PC-3 (cell line): ENCODE data around the gene ISCA2.

Source experiments
- EZH2phosphoT487 ChIP-seq: fragments of 300-600 bp; sonication (generic); IDR thresholded peaks from 2 replicates; pipeline ENCODE4 v1.6.1; 2018; ENCODE audit warnings: mild to moderate bottlenecking, antibody characterized with exemption, low read length, borderline replicate concordance
- TF ChIP-seq, protein P1 (sequence below): fragments of 300-600 bp; sonication (generic); conservative IDR thresholded peaks from 2 replicates; pipeline ENCODE4 v1.5.1; 2017; ENCODE audit warnings: antibody characterized with exemption, low read depth, mild to moderate bottlenecking, low read length

- TF ChIP-seq, protein P1, sequence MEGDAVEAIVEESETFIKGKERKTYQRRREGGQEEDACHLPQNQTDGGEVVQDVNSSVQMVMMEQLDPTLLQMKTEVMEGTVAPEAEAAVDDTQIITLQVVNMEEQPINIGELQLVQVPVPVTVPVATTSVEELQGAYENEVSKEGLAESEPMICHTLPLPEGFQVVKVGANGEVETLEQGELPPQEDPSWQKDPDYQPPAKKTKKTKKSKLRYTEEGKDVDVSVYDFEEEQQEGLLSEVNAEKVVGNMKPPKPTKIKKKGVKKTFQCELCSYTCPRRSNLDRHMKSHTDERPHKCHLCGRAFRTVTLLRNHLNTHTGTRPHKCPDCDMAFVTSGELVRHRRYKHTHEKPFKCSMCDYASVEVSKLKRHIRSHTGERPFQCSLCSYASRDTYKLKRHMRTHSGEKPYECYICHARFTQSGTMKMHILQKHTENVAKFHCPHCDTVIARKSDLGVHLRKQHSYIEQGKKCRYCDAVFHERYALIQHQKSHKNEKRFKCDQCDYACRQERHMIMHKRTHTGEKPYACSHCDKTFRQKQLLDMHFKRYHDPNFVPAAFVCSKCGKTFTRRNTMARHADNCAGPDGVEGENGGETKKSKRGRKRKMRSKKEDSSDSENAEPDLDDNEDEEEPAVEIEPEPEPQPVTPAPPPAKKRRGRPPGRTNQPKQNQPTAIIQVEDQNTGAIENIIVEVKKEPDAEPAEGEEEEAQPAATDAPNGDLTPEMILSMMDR: no peak
- TF ChIP-seq EZH2phosphoT487: no peak
Measured at GRCh38 chr14:74456684-74457564, 36.6 kb upstream of the ISCA2 start.
